GM19238 (cell line): ENCODE measurements around the gene SFXN5.

Experiments
- DNase-seq: peaks from one replicate; pipeline ENCODE4 v3.0.0; 2011; ENCODE audit warnings: low spot score; ENCODE audit not compliant: insufficient read length

Gene SFXN5

DNA sequence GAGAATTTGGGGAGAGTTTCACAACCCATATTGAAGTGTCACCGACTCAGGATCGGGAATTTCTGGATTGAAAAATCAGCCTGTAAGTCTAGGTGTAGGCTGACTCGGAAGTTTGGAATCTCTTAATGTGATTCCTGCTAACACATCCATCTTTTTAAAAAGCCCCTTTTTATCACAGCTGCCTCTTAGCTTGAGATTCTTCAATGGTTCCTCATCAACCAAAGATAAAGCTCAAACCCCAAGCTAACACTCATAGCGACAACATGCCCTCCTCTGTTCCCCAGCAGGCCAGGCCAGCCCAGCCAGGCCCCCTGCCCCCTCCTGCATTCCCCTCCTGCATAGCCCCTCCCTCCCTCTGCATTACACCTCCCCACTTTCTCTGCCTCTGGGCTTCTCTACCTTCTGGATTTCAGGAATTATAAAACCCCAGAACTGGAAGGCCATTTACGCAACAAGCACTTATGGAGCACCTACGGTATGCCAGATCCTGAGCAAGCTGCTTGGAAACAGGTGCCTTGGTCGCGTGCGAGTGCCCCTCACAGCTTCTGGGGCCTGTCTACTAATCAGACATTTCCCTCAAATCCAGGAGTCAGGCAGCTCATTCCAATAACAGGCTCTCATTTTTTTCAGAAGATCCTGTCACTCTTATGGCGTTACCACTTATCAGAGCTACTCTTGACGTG lies 90.8 kb downstream of the SFXN5 start:
- no peak for DNase-seq

DNA sequence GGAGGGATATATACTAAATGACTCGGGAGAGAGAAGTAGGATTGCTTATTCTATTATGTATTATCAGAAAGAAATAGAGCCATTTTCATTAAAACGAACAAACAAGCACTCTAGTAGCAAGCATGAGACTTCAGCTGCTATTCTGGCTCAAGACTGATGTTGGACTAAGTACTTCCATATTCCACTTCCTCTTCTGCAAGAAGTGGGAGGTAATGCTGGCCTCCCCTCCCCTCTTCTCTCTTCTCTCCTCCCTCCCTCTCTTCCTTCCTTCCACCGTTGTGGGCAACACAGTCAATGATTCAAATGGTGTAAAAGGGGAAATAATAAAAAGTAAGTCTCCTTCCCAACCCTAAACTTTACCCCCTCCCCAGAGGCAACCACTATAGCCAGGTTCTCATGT lies 91.6 kb downstream of the SFXN5 start:
- DNase-seq, result no peak

GRCh38 chr2:72975017-72975416 lies 96.5 kb downstream of the SFXN5 start:
- no peak for DNase-seq

GRCh38 chr2:72974436-72974754 lies 97.1 kb downstream of the SFXN5 start:
- DNase-seq, result no peak

GRCh38 chr2:72973566-72974435 lies 97.7 kb downstream of the SFXN5 start:
- peak; percentile 74 for DNase-seq

DNA sequence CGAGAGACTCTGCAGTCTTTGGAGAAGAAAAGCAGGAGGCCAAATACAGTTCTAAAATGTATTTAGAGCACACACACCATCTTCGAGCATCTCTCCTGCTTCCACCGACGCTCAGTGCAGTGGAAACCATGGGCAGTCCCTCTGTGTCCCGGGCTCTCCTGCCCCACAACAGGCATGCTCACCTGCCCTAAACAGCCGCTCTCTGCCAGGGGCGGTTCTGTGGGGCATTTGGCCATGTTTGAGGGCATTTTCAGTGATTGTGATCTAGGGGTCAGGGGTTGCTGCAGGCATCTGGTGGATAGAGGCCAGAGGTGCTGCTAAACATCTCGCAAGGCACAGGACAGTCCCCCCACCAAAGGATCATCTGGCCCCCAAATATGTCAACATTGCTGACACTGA lies 98.4 kb downstream of the SFXN5 start:
- no peak for DNase-seq

GRCh38 chr2:72972352-72973136 lies 99.0 kb downstream of the SFXN5 start:
- no peak for DNase-seq

DNA sequence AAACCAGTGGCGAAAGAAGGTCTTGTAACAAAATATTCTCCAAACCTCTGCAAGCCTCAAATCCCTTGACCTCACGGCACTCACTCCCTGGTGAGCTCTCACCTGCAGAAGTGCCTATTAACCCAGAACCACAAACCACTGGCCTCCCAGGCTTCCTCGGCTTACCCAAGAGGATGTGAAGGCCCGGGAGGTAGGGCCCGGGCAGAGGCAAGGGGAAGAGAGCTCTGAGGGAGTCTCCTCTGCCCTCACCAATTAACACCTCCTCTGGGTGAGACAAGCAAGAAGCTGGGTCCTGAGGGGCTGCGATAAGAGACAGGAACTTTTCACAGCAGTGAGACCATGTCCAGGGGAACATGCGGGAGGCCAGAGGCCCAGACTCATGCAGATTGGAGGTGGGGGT lies 100.5 kb downstream of the SFXN5 start:
- no peak for DNase-seq

DNA sequence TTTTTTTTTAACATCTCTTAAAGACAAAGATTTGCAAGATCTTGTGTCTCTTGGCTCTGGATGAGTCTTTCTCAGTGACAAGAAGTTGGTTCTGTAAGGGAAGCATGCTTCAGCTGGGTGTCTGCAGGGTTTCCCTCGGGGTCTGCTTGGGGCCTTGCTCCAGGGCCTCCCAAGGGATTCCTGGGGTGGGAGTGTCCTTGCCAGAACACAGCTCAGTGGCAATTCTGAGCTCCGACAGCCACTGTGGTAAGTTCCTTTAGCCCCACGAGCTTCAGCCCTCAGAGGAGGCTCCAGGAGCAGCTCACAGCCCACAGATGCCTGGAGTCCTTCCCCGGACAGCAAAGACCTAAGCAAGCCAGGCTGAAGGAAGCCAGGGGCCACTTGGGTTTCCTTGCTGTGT lies 101.8 kb downstream of the SFXN5 start:
- no peak for DNase-seq

DNA sequence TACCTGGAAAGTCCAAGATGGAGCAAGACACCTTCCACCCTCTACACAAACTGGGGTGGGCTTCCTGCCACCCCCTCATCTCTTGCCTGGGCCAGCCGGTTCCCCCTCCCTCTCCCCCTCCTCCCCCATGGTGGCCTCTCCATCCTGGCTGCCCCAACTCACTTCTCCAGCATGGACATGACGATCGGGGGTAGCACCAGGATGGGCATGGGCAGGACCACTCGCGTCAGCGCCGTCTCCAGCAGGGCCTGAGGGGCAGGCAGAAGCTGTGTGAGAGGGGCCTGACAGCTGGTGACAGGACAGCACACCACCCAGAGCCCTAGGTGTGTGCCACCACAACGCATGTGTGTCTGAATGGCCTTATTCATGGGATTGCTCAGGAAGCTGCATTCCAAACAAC lies 103.2 kb downstream of the SFXN5 start:
- no peak for DNase-seq

DNA sequence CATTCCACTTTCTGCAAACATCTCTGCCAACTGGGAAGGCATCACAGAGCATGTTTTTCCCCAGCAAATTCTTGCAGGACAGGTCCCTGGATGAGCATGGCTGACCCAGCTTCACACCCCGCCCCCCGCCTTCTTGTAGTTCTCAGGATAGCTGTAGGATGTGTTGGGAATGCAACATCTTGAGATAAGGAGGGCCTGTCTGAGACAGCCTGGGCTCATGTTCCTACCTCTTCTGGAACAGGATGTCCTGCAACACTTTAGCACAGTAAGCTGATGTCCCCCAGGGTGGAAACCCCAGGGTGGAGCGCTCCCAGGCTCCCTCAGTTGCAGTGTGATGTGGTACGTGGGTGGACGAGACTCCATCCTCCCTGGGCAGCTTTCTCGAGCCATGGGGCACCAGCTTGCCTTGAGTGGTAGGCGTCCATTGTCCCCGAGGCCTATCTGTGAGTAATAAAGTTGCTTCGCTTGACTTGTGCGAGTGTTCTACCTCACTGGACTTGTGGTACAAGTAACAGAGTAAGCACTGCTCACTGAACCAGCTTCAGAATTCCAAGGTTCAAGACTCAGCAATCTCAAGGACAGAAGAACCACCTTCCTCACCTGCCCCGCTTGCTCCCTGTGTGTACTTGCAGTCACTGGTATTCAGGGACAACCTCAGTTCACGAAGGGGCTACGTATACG lies 105.6 kb downstream of the SFXN5 start:
- no peak for DNase-seq

- DNase-seq, result no peak
Observed at GRCh38 chr2:72965016-72965415, 106.5 kb downstream of the SFXN5 start.

GRCh38 chr2:72964146-72964525 lies 107.4 kb downstream of the SFXN5 start:
- no peak for DNase-seq

GRCh38 chr2:72963423-72964145 lies 107.9 kb downstream of the SFXN5 start:
- no peak for DNase-seq

DNA sequence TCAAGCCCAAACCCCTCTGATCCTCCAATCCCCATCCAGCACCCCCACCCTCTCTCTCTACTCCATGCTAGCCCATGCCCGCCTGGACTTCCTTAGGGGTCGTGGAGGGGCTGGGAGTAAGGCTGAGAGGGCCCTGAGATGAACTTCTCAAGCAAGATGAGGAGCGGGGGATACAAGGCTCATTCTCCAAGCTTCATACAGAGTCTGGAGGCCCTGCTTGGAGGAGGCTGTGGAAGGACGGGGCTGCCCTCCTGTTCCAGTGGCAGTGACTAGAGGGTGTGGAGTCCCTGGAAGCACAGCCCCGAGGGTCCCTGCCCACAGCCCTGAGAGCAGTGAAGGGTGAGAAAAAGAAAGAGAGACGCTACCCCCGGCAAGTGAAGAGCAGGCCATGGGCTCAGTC lies 108.6 kb downstream of the SFXN5 start:
- DNase-seq, result no peak

DNA sequence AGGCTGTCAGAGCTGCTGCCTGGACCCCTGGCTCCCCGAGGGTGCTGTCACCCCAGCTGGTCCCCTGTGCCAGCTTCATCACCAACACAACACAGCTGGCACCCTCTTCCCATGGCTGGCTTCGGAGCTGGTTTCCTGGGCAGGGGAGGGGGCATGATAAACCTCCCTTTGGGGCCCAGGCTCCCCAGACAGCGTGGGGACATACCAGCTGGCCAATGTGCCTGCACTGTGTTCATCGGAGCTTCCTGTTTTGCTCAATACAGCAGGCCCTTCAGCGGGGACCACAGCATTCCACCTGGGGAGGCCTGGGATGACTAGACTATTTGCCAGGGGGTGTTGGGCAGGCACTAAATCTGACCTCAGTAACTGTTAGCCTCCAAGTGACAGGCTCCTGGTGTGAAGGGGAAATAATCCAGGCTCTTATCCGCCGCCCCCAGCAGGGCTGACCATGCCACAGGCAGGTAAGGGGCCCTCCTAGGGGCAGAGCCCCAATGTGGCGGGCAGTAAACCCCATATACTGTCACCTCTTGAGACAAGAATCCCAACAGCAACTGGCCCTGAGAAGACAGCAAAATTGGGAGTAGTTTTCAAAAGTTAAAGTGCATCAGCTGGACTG lies 109.6 kb downstream of the SFXN5 start:
- DNase-seq, result no peak

GRCh38 chr2:72961036-72961720 lies 110.3 kb downstream of the SFXN5 start:
- DNase-seq, result no peak

- no peak for DNase-seq
Observed at GRCh38 chr2:72959995-72960981, 111.2 kb downstream of the SFXN5 start.

DNA sequence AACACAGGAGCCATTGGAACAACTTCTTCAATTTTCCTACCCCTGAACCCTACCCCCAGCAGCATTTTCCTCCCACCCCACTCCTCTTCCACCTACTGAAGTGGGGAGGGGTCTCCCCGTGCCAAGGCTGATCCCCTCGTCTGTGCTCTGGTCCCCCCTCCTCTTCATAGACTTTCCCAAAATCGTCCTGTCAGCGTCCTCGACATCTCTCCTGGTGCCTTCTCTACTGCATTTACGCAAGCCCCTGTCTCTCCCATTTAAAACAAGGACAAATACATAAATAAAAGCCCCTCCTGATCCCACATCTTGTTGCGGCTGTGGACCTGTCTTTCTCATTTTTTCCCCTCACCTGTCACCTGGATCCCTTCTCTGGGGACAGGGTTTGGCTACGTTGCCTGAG lies 112.0 kb downstream of the SFXN5 start:
- no peak for DNase-seq
